ENCODE results near the gene SLC38A10.

Gene SLC38A10

DNA sequence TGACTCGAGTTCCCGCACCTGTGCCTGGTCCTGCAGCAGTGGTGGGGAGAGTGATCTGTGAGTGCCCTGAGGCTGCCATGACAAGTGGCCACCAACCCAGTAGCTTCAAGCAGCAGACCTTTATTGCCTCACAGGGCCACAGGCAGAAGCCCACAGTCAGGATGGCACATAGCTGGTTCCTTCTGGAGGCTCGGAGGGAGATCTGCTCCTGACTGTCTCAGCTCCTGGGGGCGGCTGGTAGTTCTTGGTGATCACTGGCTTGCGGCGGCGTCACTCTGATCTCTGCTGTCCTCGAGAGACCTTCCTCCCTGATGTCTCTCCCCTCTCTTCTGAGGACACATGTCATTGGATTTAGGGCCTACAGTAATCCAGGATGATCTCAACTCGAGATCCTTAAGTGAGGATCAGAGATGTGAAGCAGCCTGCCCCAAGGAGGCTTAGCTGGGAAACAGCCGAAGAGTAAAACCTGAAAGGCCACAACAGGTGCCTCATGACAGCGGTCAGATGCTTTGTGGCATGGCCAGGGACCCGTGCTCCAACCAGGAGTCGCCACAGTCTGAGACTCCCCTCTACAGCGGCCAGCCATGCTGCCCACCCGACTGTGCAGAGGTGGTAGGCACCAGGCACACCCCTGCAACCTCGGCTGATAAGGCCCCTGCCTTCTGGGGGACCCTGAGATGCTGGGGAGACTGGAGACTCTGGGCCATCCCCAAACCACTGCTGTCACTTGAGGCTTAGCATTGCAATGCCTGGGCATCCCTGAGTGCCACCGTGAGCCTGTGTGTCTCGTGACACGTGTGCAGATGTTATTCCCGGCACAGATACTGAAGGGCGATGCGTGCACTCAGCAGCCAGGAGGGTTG lies 30.0 kb upstream of the SLC38A10 start:
- no peaks in the 10 kb centered on the region for H3K79me2 ChIP-seq (ENCODE audit: control insufficient read depth, low read length)
- H3K4me1 ChIP-seq (ENCODE audit: control insufficient read depth, low read length): no peaks in the 10 kb centered on the region
- H4K20me1 ChIP-seq (ENCODE audit: control insufficient read depth, insufficient read depth, low read depth, low read length): no peaks in the 10 kb centered on the region
- TF ChIP-seq, protein P1, sequence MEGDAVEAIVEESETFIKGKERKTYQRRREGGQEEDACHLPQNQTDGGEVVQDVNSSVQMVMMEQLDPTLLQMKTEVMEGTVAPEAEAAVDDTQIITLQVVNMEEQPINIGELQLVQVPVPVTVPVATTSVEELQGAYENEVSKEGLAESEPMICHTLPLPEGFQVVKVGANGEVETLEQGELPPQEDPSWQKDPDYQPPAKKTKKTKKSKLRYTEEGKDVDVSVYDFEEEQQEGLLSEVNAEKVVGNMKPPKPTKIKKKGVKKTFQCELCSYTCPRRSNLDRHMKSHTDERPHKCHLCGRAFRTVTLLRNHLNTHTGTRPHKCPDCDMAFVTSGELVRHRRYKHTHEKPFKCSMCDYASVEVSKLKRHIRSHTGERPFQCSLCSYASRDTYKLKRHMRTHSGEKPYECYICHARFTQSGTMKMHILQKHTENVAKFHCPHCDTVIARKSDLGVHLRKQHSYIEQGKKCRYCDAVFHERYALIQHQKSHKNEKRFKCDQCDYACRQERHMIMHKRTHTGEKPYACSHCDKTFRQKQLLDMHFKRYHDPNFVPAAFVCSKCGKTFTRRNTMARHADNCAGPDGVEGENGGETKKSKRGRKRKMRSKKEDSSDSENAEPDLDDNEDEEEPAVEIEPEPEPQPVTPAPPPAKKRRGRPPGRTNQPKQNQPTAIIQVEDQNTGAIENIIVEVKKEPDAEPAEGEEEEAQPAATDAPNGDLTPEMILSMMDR (IDR thresholded peaks at IDR 0.05; ENCODE audit: low read depth, low read length, poor library complexity, severe bottlenecking): no peak
- TF ChIP-seq EZH2phosphoT487 (IDR thresholded peaks at IDR 0.05; ENCODE audit: borderline replicate concordance, low read length): no peak
- H3K9me3 ChIP-seq (ENCODE audit: control insufficient read depth, insufficient read depth, low read length): no peaks in the 10 kb centered on the region
- H3K36me3 ChIP-seq (ENCODE audit: control insufficient read depth, low read length): no peaks in the 10 kb centered on the region
- H3K4me2 ChIP-seq (ENCODE audit: low read length): no peak overlapping the region
- H3K4me3 ChIP-seq (ENCODE audit: low read length): no peak overlapping the region
- no peak overlapping the region for H3K27ac ChIP-seq (ENCODE audit: low read depth, low read length)
- H3F3A ChIP-seq (ENCODE audit: control insufficient read depth, insufficient read depth): no peaks in the 10 kb centered on the region
- H3K27me3 ChIP-seq (ENCODE audit: control insufficient read depth, low read length): no peaks in the 10 kb centered on the region; the same call in 1 of the 2 replicates
- no peaks in the 10 kb centered on the region for H3K9me2 ChIP-seq (replicated peaks; ENCODE audit: control insufficient read depth, low read length)

DNA sequence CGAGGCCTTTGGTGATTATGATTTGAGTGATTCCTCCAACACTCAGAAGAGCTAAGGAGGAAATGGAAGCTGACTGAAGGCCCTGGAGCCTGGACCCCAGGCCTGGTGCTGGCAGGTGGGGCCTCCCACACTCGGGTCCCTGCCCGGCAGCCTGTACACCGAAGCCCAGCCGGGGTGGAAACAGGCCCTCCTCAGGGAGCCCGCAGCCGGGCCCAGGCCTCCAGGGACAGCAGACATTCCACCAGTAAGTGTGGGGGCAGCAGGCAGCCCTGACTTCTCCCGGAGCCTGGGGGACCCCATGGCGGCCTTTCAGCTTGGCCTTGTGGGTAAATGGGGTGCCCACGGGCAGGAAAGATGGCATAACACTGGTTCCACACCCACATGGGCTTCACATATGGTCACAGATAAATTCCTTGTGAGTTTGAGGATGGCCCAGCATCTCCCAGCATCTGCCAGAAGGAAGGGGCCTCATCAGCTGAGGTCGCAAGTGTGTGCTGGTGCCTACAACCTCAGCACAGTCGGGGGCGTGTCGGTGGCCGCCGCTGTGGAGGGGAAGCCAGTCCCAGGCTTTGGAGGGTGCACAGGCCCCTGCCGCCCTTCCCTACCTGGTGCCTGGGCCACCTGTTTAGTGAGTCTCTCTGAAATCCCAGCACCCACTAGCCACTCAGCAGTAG lies 29.2 kb upstream of the SLC38A10 start:
- Histone ChIP-seq H4K20me1 (ENCODE audit: control insufficient read depth, insufficient read depth, low read depth, low read length) (no peaks in the 10 kb centered on the region), H3K9me3 (ENCODE audit: control insufficient read depth, insufficient read depth, low read length) (no peaks in the 10 kb centered on the region), H3F3A (ENCODE audit: control insufficient read depth, insufficient read depth) (no peaks in the 10 kb centered on the region), H3K36me3 (ENCODE audit: control insufficient read depth, low read length) (no peaks in the 10 kb centered on the region), H3K4me1 (ENCODE audit: control insufficient read depth, low read length) (no peaks in the 10 kb centered on the region), H3K27ac (ENCODE audit: low read depth, low read length) (no peak overlapping the region), H3K27me3 (ENCODE audit: control insufficient read depth, low read length) (no peaks in the 10 kb centered on the region), H3K9me2 (replicated peaks; ENCODE audit: control insufficient read depth, low read length) (no peaks in the 10 kb centered on the region), H3K79me2 (ENCODE audit: control insufficient read depth, low read length) (no peaks in the 10 kb centered on the region), H3K4me2 (ENCODE audit: low read length) (no peak overlapping the region), H3K4me3 (ENCODE audit: low read length) (no peak overlapping the region)
- TF ChIP-seq, protein P1 (IDR thresholded peaks at IDR 0.05; ENCODE audit: low read depth, low read length, poor library complexity, severe bottlenecking): no peak
- TF ChIP-seq EZH2phosphoT487 (IDR thresholded peaks at IDR 0.05; ENCODE audit: borderline replicate concordance, low read length): no peak

- H3K36me3 ChIP-seq (ENCODE audit: control insufficient read depth, low read length): no peaks in the 10 kb centered on the region
- H3K9me2 ChIP-seq (replicated peaks; ENCODE audit: control insufficient read depth, low read length): no peaks in the 10 kb centered on the region
- no peaks in the 10 kb centered on the region for H3K4me1 ChIP-seq (ENCODE audit: control insufficient read depth, low read length)
- no peaks in the 10 kb centered on the region for H3F3A ChIP-seq (ENCODE audit: control insufficient read depth, insufficient read depth)
- TF ChIP-seq EZH2phosphoT487 (IDR thresholded peaks at IDR 0.05; ENCODE audit: borderline replicate concordance, low read length): no peak
- TF ChIP-seq, protein P1 (IDR thresholded peaks at IDR 0.05; ENCODE audit: low read depth, low read length, poor library complexity, severe bottlenecking): no peak
- no peak overlapping the region for H3K4me2 ChIP-seq (ENCODE audit: low read length)
- no peak overlapping the region for H3K4me3 ChIP-seq (ENCODE audit: low read length)
- H3K9me3 ChIP-seq (ENCODE audit: control insufficient read depth, insufficient read depth, low read length): no peaks in the 10 kb centered on the region
- no peaks in the 10 kb centered on the region for H3K79me2 ChIP-seq (ENCODE audit: control insufficient read depth, low read length)
- H3K27me3 ChIP-seq (ENCODE audit: control insufficient read depth, low read length): no peaks in the 10 kb centered on the region
- no peaks in the 10 kb centered on the region for H4K20me1 ChIP-seq (ENCODE audit: control insufficient read depth, insufficient read depth, low read depth, low read length)
- H3K27ac ChIP-seq (ENCODE audit: low read depth, low read length): no peak overlapping the region
Measured at GRCh38 chr17:81323411-81323868, 28.3 kb upstream of the SLC38A10 start.
